ENCODE data around the gene CIT. TPM values are rescaled to one million over a fixed set of nuclear protein-coding genes. Genes with fewer than 3 reads are reported as not detected.

CIT gene
- total and polyA plus RNA-seq, 7 donors: 1.2 to 9.2 (median 5.4) TPM

DNA sequence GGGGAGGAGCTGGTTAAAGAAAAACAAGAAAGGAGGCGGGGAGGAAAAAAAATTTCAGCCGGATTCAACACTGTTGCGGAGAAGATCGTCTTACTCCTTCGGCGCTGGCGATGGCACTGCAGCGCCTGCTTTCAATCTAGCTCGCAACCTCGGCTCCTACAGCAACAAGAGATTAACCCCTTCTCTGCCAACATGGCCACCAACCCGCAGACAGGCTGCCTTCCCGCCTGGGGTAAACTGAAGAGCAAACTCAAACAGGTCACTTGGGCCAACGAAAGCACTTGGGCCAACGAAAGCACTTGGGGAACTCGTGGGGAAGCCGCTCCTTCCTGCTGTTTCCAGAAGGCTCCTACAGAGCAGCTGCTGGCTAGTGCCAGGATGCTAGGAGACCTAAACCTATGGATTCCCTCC lies 73.7 kb downstream of the CIT start:
- intact Hi-C loops (cut with DNase I): no loop called here
- peaks cover 0 to 10% (median 6%) of the 10 kb centered on the region in 3 donors for H3K27me3 ChIP-seq
- peak overlapping the region in 2 of 4 donors; percentile 5 to 8 for H3K27ac ChIP-seq
- 74 to 84% methylated on average over 16 of the region's 16 CpGs for WGBS, 2 donors
- H3K4me1 ChIP-seq: peaks cover 0 to 25% (median 24%) of the 10 kb centered on the region in 4 donors
- H3K9me3 ChIP-seq: no peaks in the 10 kb centered on the region
- H3K36me3 ChIP-seq: no peaks in the 10 kb centered on the region
- peak overlapping the region; percentile 16 to 45 (median 32) for H3K4me3 ChIP-seq
- no peak for DNase-seq
- TF ChIP-seq CTCF (IDR thresholded peaks at IDR 0.05): no peak
- peak in 2 of 4 donors; percentile 7 to 32 for TF ChIP-seq POLR2AphosphoS5 (IDR thresholded peaks at IDR 0.05)

GRCh38 chr12:119802472-119802871 lies 74.6 kb downstream of the CIT start:
- Histone ChIP-seq H3K27ac (peak overlapping the region in 1 of 4 donors; percentile 8), H3K9me3 (no peaks in the 10 kb centered on the region), H3K27me3 (peaks cover 0 to 10% (median 5%) of the 10 kb centered on the region in 3 donors), H3K4me3 (peak overlapping the region in 3 of 4 donors; percentile 29 to 45 (median 36)), H3K36me3 (no peaks in the 10 kb centered on the region), H3K4me1 (peaks cover 0 to 25% (median 24%) of the 10 kb centered on the region in 4 donors)
- peak; percentile 73 for DNase-seq
- intact Hi-C loops (cut with DNase I): no loop called here
- 79 to 88% methylated on average over 4 of the region's 4 CpGs for WGBS, 2 donors
- TF ChIP-seq POLR2AphosphoS5 (IDR thresholded peaks at IDR 0.05): no peak
- TF ChIP-seq CTCF (IDR thresholded peaks at IDR 0.05): no peak
- TF ChIP-seq POLR2A (IDR thresholded peaks at IDR 0.05): no peak
- no peak for TF ChIP-seq EP300 (IDR thresholded peaks at IDR 0.05)

- TF ChIP-seq POLR2A (IDR thresholded peaks at IDR 0.05) (no peak), EP300 (IDR thresholded peaks at IDR 0.05) (no peak), CTCF (IDR thresholded peaks at IDR 0.05) (no peak), POLR2AphosphoS5 (IDR thresholded peaks at IDR 0.05) (no peak)
- Histone ChIP-seq H3K4me1 (no peaks in the 10 kb centered on the region), H3K4me3 (no peak overlapping the region), H3K27ac (no peak overlapping the region), H3K36me3 (no peaks in the 10 kb centered on the region), H3K27me3 (no peaks in the 10 kb centered on the region), H3K9me3 (no peaks in the 10 kb centered on the region)
- DNase-seq: no peak
- WGBS, 2 donors: 97 to 98% methylated on average over 4 of the region's 4 CpGs
- intact Hi-C loops (cut with DNase I): no loop called here
Observed at GRCh38 chr12:119797090-119797489, 80.0 kb downstream of the CIT start.

DNA sequence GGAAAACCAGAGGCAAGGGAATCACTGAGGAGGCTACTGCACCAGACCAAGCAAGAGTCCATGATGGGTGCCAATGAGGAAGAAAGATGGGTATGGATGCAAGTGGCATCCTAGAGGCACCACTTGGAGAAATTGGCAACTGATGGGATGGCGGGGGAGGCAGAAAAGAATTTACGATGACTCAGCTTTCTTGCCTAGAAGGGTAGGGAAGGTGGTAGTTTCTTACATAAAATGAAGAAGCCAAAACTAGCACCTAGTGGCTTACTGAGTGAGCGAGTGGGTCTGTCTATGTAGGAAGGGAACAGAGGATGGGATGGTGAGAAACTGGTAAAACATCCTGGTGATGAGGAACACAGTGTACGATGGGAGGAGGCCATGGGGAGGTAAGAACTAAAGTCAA lies 80.8 kb downstream of the CIT start:
- intact Hi-C loops (cut with DNase I): no loop called here
- Histone ChIP-seq H3K9me3 (no peaks in the 10 kb centered on the region), H3K27me3 (no peaks in the 10 kb centered on the region), H3K27ac (no peak overlapping the region), H3K4me1 (no peaks in the 10 kb centered on the region), H3K4me3 (no peak overlapping the region), H3K36me3 (no peaks in the 10 kb centered on the region)
- DNase-seq: no peak
- TF ChIP-seq EP300 (IDR thresholded peaks at IDR 0.05) (no peak), POLR2A (IDR thresholded peaks at IDR 0.05) (no peak), POLR2AphosphoS5 (IDR thresholded peaks at IDR 0.05) (no peak), CTCF (IDR thresholded peaks at IDR 0.05) (no peak)
- 94 to 97% methylated on average over 4 of the region's 4 CpGs for WGBS, 2 donors

- H3K4me1 ChIP-seq: no peaks in the 10 kb centered on the region
- H3K27me3 ChIP-seq: no peaks in the 10 kb centered on the region
- TF ChIP-seq POLR2AphosphoS5 (IDR thresholded peaks at IDR 0.05) (no peak), CTCF (IDR thresholded peaks at IDR 0.05) (no peak), POLR2A (IDR thresholded peaks at IDR 0.05) (no peak), EP300 (IDR thresholded peaks at IDR 0.05) (no peak)
- no peak for DNase-seq
- H3K4me3 ChIP-seq: no peak overlapping the region
- H3K27ac ChIP-seq: no peak overlapping the region
- WGBS, 2 donors: 93 to 98% methylated on average over 9 of the region's 9 CpGs
- intact Hi-C loops (cut with DNase I): no loop called here
- H3K36me3 ChIP-seq: no peaks in the 10 kb centered on the region
- no peaks in the 10 kb centered on the region for H3K9me3 ChIP-seq
Observed at GRCh38 chr12:119791453-119791852, 85.7 kb downstream of the CIT start.

Data from sigmoid colon (tissue), 7 donors.